Karpas-422 (cell line): ENCODE data around the gene SAMD8. TPM values are rescaled to one million over a fixed set of nuclear protein-coding genes. Genes with fewer than 3 reads are reported as not detected.

Experiments
- DNase-seq: peaks from one replicate; pipeline ENCODE4 v3.0.0-alpha.2; 2015
- H2AFZ ChIP-seq: fragments of 200-600 bp; sonication (generic); 2 replicates; pipeline ENCODE4 v1.6.1; 2014; ENCODE audit warnings: antibody characterized with exemption, low read length, mixed read lengths
- H3K27ac ChIP-seq: fragments of 200-600 bp; sonication (generic); 2 replicates; pipeline ENCODE4 v1.5.1; 2014; ENCODE audit warnings: mild to moderate bottlenecking, low read length, moderate library complexity
- H3K27me3 ChIP-seq: fragments of 200-600 bp; sonication (generic); 2 replicates; pipeline ENCODE4 v1.6.1; 2014; ENCODE audit warnings: low read length, mixed read lengths
- H3K36me3 ChIP-seq: fragments of 200-600 bp; sonication (generic); 2 replicates; pipeline ENCODE4 v1.6.1; 2014; ENCODE audit warnings: low read length, mixed read lengths; ENCODE audit not compliant: insufficient read depth
- H3K4me1 ChIP-seq: fragments of 200-600 bp; sonication (generic); 2 replicates; pipeline ENCODE4 v1.6.1; 2014; ENCODE audit warnings: mild to moderate bottlenecking, low read length, mixed read lengths
- H3K4me2 ChIP-seq: fragments of 200-600 bp; sonication (generic); 2 replicates; pipeline ENCODE4 v1.6.1; 2014; ENCODE audit warnings: low read length, low read depth, mild to moderate bottlenecking; ENCODE audit not compliant: poor library complexity, severe bottlenecking
- H3K4me3 ChIP-seq: fragments of 200-600 bp; sonication (generic); 2 replicates; pipeline ENCODE4 v1.5.1; 2014; ENCODE audit warnings: mild to moderate bottlenecking, antibody characterized with exemption, low read length, mixed read lengths
- H3K79me2 ChIP-seq: fragments of 200-600 bp; sonication (generic); 2 replicates; pipeline ENCODE4 v1.6.1; 2014; ENCODE audit warnings: mild to moderate bottlenecking, low read length, mixed read lengths
- H3K9ac ChIP-seq: fragments of 200-600 bp; sonication (generic); 2 replicates; pipeline ENCODE4 v1.6.0; 2014; ENCODE audit warnings: low read length
- H3K9me2 ChIP-seq: fragments of 200-600 bp; sonication (generic), shearing (Covaris generic); replicated peaks from 2 replicates; pipeline ENCODE4 v1.6.0; 2014; ENCODE audit warnings: mild to moderate bottlenecking, low read length, moderate library complexity; ENCODE audit not compliant: insufficient read depth
- H3K9me3 ChIP-seq: fragments of 300-700, 200-600 bp; sonication (generic); 2 replicates; pipeline ENCODE4 v1.6.1; 2014; ENCODE audit warnings: low read length, mixed read lengths
- H4K20me1 ChIP-seq: fragments of 200-600 bp; sonication (generic); 2 replicates; pipeline ENCODE4 v1.6.1; 2014; ENCODE audit warnings: mild to moderate bottlenecking, antibody characterized with exemption, low read length, low read depth; ENCODE audit not compliant: insufficient read depth
- total RNA-seq: library from RNA; depleted of rRNA; stranded (reverse); fragments of >200 nt; shearing (Covaris generic); gene quantifications from 2 replicates; pipeline ENCODE4 v1.2.3, GENCODE V29; 2014; ENCODE audit warnings: low replicate concordance; rRNA removed

SAMD8 gene
- total RNA-seq: 15.7 and 18.8 TPM in 2 replicates

DNA sequence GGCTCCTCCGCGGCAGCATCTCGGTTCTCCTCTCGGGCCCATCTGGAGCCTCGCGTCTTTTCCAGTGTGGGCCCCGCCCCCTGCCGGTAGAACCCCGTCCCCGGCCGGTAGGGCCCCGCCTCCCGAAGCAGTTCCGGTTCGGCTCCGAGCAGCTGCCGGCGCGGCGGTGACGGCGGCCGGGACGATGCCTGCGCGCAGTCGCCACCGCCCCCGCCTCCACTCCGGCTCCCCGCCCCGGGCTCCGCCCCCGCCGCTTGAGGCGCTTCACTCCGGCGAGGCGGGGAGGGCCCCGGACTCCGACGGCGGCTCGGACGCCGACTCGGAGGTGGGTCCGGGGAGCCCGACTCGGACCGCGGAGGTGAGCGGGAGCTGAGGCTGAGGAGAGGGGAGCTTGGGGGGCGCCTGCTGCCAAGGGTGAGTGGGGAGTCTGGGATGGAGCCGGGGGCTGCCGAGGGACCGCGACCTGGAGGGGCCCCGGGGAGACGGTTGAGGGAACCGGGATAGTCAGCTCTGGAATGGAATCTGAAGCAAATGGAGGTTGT, at the start of gene SAMD8:
Gene SAMD8 (plus strand): TSS at position 292 of the 542 bp plus-strand sequence. CDS start 38,873 bp downstream, outside the sequence.
- peaks cover 60% of the 10 kb centered on the region for H3K79me2 ChIP-seq
- H3K4me3 ChIP-seq: peak within 1 kb of the TSS; percentile 97
- peaks cover 12% of the 10 kb centered on the region; the same call in 1 of the 2 replicates for H4K20me1 ChIP-seq
- H3K9me3 ChIP-seq: no peaks in the 10 kb centered on the region
- peak within 1 kb of the TSS; percentile 95 for H3K27ac ChIP-seq
- peak within 1 kb of the TSS; percentile 99 for H3K9ac ChIP-seq
- no peaks in the 10 kb centered on the region for H3K9me2 ChIP-seq
- peak within 1 kb of the TSS; percentile 92 for H3K4me2 ChIP-seq
- peak; percentile 99 for DNase-seq
- peaks cover 5% of the 10 kb centered on the region; the same call in 1 of the 2 replicates for H3K36me3 ChIP-seq
- H2AFZ ChIP-seq: peak within 1 kb of the TSS; percentile 37; the same call in 1 of the 2 replicates
- H3K27me3 ChIP-seq: no peaks in the 10 kb centered on the region
- peaks cover 33% of the 10 kb centered on the region for H3K4me1 ChIP-seq

DNA sequence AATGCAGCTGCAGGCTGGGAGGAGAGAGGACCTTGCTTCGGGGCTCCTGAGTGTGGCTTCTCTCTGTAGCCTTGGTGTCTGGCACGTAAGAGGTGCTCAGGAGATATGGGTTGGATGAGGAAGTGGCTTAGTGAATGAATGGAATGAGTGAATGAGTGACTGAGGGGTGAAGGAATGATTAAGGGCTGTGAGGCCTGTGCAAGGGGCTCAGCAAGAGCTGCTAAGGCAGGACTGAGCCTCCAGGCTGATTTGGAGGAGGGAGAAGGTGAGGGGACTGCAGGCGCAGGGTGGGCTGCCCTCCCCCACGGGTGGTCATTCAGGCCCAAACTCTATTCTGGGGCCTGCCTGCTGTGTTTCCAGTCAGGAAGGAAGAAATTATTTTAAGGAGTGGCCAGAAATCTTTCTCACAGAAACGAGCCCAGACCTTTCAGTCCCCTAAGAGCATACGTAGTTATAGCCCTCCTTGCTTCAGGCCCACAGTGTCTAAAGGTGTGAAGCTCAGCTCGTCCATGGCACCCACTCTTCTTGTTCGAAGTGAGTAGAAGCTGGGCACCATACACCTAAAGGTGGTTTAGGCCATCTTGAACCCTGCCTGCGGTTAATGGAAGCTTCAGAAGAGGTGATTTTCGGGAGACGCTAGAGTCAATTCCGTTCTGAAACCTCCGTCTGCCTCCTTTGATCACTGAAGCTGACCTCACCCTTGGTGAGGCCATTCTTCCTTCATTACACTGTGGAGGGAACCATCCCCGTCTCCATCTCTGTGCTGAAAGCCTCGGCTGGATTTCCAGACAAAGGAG, 49.5 kb upstream of the SAMD8 start:
- H4K20me1 ChIP-seq: no peaks in the 10 kb centered on the region
- H3K4me3 ChIP-seq: no peak overlapping the region
- H3K27me3 ChIP-seq: no peaks in the 10 kb centered on the region
- H3K4me2 ChIP-seq: no peak overlapping the region
- H3K4me1 ChIP-seq: peaks cover 2% of the 10 kb centered on the region; the same call in 1 of the 2 replicates
- H3K9ac ChIP-seq: no peak overlapping the region
- no peaks in the 10 kb centered on the region for H3K79me2 ChIP-seq
- no peak for DNase-seq
- no peaks in the 10 kb centered on the region for H3K36me3 ChIP-seq
- H3K9me2 ChIP-seq: no peaks in the 10 kb centered on the region
- no peaks in the 10 kb centered on the region for H3K9me3 ChIP-seq
- no peak overlapping the region for H3K27ac ChIP-seq
- H2AFZ ChIP-seq: no peak overlapping the region

DNA sequence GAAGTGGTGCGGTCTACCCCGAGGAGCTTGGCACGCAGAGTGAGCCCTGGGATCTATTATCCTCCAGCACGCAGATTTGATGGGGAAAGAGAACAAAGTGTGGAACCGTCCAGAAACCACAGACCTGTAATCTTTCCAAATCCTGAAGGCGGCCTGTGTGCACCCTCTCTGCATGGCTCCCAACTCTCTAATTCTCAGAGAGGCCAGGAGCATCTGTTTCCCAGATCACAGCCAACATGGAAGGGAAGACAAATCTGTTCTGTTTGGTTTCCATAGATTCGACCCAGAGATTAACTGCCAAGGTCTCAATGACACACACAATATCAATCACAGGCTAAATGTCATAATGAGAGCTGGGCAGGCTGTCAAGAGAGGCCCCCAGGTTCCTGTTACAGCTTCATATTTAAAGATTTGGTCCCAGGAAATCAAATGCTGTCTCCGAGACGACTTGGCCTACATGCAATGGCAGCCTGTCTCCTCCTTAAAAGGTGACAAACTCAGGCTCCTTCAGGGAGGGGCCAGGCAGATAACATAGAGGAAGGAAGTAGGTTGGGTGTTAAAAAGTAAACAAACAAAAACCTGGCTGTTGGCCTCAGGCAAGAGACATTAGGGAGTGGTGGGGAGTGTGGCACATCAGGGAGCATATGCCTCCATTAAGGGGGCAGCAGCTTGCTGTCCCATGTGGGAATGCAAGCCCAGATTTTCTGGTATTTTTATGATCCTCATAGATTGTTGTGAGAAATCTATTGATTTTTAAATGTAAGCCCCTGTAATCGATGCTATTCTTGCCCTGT, 48.8 kb upstream of the SAMD8 start:
- Histone ChIP-seq H2AFZ (no peak overlapping the region), H4K20me1 (no peaks in the 10 kb centered on the region), H3K9ac (no peak overlapping the region), H3K79me2 (no peaks in the 10 kb centered on the region), H3K36me3 (no peaks in the 10 kb centered on the region), H3K4me3 (no peak overlapping the region), H3K27ac (no peak overlapping the region), H3K4me1 (peaks cover 2% of the 10 kb centered on the region; the same call in 1 of the 2 replicates), H3K9me3 (no peaks in the 10 kb centered on the region), H3K9me2 (no peaks in the 10 kb centered on the region), H3K4me2 (no peak overlapping the region), H3K27me3 (no peaks in the 10 kb centered on the region)
- DNase-seq: no peak

DNA sequence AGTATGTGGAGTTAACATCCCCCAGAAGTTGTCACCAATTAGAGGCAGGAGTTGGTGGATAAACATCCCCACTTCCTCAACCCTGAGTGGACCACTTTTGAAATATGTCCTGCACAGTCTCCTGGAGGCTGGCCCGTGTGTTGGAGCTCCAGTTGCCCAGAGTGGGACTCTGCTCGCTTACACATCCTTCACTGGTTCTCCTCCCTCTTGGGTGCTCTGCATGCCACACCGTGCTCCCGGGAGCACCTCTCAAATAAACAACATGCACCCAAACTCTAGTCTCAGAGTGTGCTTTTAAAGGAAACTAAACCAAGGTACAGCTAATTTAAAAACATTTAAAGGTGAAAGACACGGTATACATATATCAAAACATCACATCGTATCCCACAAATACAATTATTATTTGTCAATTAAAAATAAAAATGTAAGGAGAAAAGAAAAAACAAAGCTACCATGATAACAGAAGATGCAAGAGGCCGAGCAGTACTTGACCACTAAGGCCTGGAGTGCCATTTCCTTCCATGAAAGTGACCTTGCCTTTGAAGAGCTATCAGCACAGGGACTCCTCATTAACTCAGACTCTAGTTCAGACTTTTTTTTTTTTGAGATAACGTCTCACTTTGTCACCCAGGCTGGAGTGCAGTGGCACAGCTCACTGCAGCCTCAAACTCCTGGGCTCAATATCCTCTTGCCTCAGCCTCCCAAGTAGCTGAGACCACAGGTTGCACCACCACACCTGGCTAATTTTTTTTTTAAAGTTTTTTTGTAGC, 47.8 kb upstream of the SAMD8 start:
- Histone ChIP-seq H3K27me3 (no peaks in the 10 kb centered on the region), H2AFZ (no peak overlapping the region), H4K20me1 (no peaks in the 10 kb centered on the region), H3K4me3 (no peak overlapping the region), H3K36me3 (no peaks in the 10 kb centered on the region), H3K27ac (no peak overlapping the region), H3K9me3 (no peaks in the 10 kb centered on the region), H3K9me2 (no peaks in the 10 kb centered on the region), H3K79me2 (no peaks in the 10 kb centered on the region), H3K4me1 (peaks cover 2% of the 10 kb centered on the region; the same call in 1 of the 2 replicates), H3K9ac (no peak overlapping the region), H3K4me2 (no peak overlapping the region)
- DNase-seq: no peak

DNA sequence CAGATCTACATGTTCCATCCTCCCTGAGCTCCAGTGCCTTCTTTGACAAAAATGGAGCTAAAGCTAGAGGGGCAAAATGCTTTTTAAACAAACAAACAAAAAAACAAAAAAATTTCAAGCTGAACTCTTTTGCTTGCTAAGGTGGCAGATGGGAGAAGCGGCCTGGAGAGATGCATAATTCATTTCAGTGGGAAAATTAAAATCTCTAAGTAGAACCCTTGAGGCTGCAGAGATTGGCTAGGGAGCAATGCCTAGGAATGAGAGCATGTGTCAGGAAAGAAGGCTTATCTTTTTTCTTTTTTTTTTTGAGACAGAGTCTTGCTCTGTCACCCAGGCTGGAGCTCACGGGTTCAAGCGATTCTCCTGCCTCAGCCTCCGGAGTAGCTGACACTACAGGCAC, 46.4 kb upstream of the SAMD8 start:
- no peaks in the 10 kb centered on the region for H3K79me2 ChIP-seq
- no peak overlapping the region for H3K9ac ChIP-seq
- H4K20me1 ChIP-seq: no peaks in the 10 kb centered on the region
- no peaks in the 10 kb centered on the region for H3K9me2 ChIP-seq
- no peak for DNase-seq
- H3K4me3 ChIP-seq: no peak overlapping the region
- no peak overlapping the region for H3K27ac ChIP-seq
- H3K36me3 ChIP-seq: no peaks in the 10 kb centered on the region
- H3K27me3 ChIP-seq: no peaks in the 10 kb centered on the region
- H2AFZ ChIP-seq: no peak overlapping the region
- H3K9me3 ChIP-seq: no peaks in the 10 kb centered on the region
- peaks cover 2% of the 10 kb centered on the region; the same call in 1 of the 2 replicates for H3K4me1 ChIP-seq
- no peak overlapping the region for H3K4me2 ChIP-seq

DNA sequence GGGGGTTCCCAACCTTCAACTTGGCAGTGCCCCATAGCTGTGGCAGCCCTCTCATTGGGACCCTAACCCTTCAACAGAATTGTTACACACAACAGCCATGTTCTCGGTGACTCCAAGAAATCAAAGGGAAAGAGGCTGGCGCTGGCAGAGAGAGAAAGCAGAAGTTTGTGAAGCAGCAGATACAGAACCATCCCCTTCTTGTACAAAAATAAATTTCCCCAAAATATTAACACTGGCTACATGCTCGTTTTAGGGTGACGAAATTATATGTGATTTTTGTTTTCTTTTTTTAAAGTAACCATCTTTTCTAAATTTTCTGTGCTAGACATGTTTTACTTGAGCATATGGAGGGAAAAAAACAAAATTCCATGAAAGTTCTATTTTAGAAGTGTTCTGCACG, 45.2 kb upstream of the SAMD8 start:
- H3K36me3 ChIP-seq: no peaks in the 10 kb centered on the region
- no peak overlapping the region for H3K4me3 ChIP-seq
- H3K4me2 ChIP-seq: no peak overlapping the region
- no peak overlapping the region for H2AFZ ChIP-seq
- H3K27me3 ChIP-seq: no peaks in the 10 kb centered on the region
- H3K9ac ChIP-seq: no peak overlapping the region
- no peaks in the 10 kb centered on the region for H4K20me1 ChIP-seq
- no peaks in the 10 kb centered on the region for H3K9me2 ChIP-seq
- H3K4me1 ChIP-seq: peaks cover 2% of the 10 kb centered on the region; the same call in 1 of the 2 replicates
- DNase-seq: no peak
- no peak overlapping the region for H3K27ac ChIP-seq
- H3K9me3 ChIP-seq: no peaks in the 10 kb centered on the region
- H3K79me2 ChIP-seq: no peaks in the 10 kb centered on the region

DNA sequence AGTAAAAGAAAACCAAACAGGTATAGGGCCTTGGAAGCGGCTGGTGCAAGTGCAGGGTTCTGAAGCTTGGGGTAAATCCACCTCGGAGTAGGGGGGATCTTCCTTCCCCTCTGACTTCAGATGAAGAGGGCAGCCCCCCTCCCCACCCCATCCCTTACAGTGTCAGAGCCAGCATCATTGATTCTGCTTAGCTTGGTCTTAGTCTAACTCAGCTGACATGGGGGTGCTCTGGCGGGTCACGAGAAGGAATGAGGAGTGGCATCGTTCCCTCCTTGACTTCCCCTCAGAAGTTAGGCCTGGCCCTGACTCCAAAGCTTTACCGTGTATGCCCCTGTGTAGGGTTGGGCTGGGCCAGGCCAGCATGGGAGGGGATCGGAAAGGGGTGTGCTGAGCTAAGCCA, 44.2 kb upstream of the SAMD8 start:
- Histone ChIP-seq H3K79me2 (no peaks in the 10 kb centered on the region), H3K36me3 (no peaks in the 10 kb centered on the region), H3K4me1 (peaks cover 2% of the 10 kb centered on the region; the same call in 1 of the 2 replicates), H2AFZ (no peak overlapping the region), H4K20me1 (no peaks in the 10 kb centered on the region), H3K9me2 (no peaks in the 10 kb centered on the region), H3K9ac (no peak overlapping the region), H3K27ac (no peak overlapping the region), H3K9me3 (no peaks in the 10 kb centered on the region), H3K27me3 (no peaks in the 10 kb centered on the region), H3K4me3 (no peak overlapping the region), H3K4me2 (no peak overlapping the region)
- no peak for DNase-seq
